Adipocyte (in vitro differentiated cells): ENCODE data around the gene LGALS7B.
"Not testable (repeated sequence)": the region's sequence is repeated elsewhere in the genome, so short reads cannot be mapped to it uniquely, and the experiment has no call there.

Experiments
- DNase-seq: peaks from one replicate; pipeline ENCODE4 v3.0.0-alpha.2; 2015; ENCODE audit warnings: low read depth
- H3K27me3 ChIP-seq: replicated peaks from 2 replicates; pipeline ENCODE4 v1.7.0; 2013; ENCODE audit warnings: mild to moderate bottlenecking, low read length, moderate library complexity; ENCODE audit not compliant: control insufficient read depth, insufficient read depth
- H3K36me3 ChIP-seq: 2 replicates; pipeline ENCODE4 v1.7.0; 2013; ENCODE audit warnings: low read length, mild to moderate bottlenecking, moderate library complexity; ENCODE audit not compliant: control insufficient read depth, insufficient read depth, severe bottlenecking
- H3K4me1 ChIP-seq: 2 replicates; pipeline ENCODE4 v1.7.0; 2013; ENCODE audit warnings: mild to moderate bottlenecking, low read length, moderate library complexity; ENCODE audit not compliant: control insufficient read depth, insufficient read depth
- H3K4me3 ChIP-seq: 2 replicates; pipeline ENCODE4 v1.7.0; 2013; ENCODE audit warnings: mild to moderate bottlenecking, low read length, moderate library complexity
- H3K9ac ChIP-seq: 2 replicates; pipeline ENCODE4 v1.7.0; 2013; ENCODE audit warnings: mild to moderate bottlenecking, low read length, moderate library complexity
- H3K9me3 ChIP-seq: 2 replicates; pipeline ENCODE4 v1.7.0; 2013; ENCODE audit warnings: mild to moderate bottlenecking, low read length, moderate library complexity; ENCODE audit not compliant: control insufficient read depth

Gene LGALS7B

DNA sequence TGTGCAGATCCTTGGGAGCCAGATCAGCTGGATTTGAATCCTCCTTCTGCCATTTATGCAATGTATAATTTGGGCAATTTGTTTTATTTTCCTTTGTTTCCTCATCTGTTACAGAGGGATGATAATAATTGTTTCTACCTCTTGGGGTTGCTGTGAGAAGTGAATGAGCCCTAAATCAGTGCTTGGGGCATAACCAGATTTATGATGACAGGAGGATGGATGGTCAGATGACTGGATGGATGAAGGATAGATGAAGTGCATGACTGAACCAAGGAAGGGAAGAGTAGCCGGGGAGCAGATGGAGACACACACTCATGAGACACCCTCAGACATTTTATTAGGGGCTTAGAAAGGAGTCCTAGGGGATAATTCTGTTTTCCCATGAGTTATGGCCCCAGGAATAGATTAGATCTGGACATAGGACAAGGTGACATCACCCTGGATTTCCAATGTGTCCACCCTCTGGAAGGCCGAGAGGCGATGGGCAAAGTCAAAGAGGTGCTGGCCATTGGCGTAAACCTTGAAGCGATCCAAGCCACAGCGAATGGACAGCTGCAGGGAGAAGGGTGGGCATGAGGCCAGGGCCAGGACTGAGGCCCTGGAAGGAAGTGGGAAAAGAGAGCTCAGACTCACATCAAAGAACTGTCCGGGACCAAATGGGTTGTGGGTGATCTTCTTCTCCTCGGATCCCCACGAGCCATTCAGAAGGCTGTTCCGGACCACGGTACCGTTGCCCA is 12.5 kb downstream of the LGALS7B start:
- Histone ChIP-seq H3K9me3 (no peaks in the 10 kb centered on the region), H3K4me1 (no peaks in the 10 kb centered on the region), H3K27me3 (no peaks in the 10 kb centered on the region), H3K4me3 (no peak overlapping the region), H3K36me3 (no peaks in the 10 kb centered on the region), H3K9ac (no peak overlapping the region)
- DNase-seq = no peak

DNA sequence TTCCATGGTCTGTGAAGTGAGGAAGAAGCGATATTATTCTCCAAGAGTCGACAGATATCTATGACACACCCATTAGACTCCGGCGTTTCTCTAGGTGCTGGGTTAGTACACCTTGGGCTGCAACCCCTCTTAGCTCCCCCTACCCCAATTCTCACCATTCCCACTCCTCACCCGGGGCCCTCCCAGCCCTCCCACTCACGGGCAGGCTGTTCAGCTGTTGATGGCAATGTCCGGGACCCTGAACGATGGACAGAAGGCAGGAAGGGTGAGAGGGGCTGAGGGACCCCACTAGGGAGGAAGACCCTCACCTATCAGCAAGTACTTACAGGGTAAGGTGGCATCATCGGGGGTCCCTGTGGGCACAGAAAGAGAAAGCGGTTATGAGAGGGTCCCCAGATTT is 14.5 kb downstream of the LGALS7B start:
- no peaks in the 10 kb centered on the region for H3K36me3 ChIP-seq

GRCh38 chr19:38805180-38805579 is 16.2 kb downstream of the LGALS7B start:
- DNase-seq = no peak
- Histone ChIP-seq H3K4me3 (no peak overlapping the region), H3K27me3 (no peaks in the 10 kb centered on the region), H3K36me3 (no peaks in the 10 kb centered on the region), H3K9ac (no peak overlapping the region), H3K9me3 (no peaks in the 10 kb centered on the region), H3K4me1 (no peaks in the 10 kb centered on the region)

More for the DNA sequence above, 14.5 kb downstream of the LGALS7B start:
- Histone ChIP-seq H3K4me1 (no peaks in the 10 kb centered on the region), H3K27me3 (no peaks in the 10 kb centered on the region), H3K9me3 (no peaks in the 10 kb centered on the region), H3K4me3 (no peak overlapping the region), H3K9ac (no peak overlapping the region)
- no peak for DNase-seq

DNA sequence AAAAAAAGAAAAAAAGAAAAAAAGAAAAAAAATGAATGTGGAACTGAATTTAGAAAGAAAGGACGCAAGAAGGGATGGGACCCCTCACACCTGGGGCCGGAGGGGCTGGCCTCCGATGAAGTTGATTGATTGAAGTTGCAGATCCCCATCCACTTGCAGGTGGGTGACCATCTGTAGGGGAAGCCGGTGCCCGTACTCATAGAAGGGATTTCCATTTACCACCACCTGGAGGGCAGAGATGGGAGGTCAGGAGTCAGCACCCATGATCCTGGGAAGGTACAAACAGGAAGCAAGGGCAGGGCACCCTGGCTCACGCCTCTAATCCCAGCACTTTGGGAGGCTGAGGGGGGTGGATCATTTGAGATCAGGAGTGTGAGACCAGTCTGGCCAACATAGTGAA is 17.4 kb downstream of the LGALS7B start:
- H3K4me3 ChIP-seq = no peak overlapping the region
- H3K9ac ChIP-seq = no peak overlapping the region

GRCh38 chr19:38807374-38808098 is 18.5 kb downstream of the LGALS7B start:
- not testable (repeated sequence) for H3K27me3 ChIP-seq, H3K9ac ChIP-seq, H3K36me3 ChIP-seq, H3K4me1 ChIP-seq, H3K4me3 ChIP-seq, DNase-seq, H3K9me3 ChIP-seq

More for the DNA sequence above, 17.4 kb downstream of the LGALS7B start:
- H3K27me3 ChIP-seq = no peaks in the 10 kb centered on the region
- H3K4me1 ChIP-seq = no peaks in the 10 kb centered on the region
- H3K9me3 ChIP-seq = no peaks in the 10 kb centered on the region
- no peaks in the 10 kb centered on the region for H3K36me3 ChIP-seq
- DNase-seq = no peak

GRCh38 chr19:38808741-38809140 is 19.7 kb downstream of the LGALS7B start:
- H3K9me3 ChIP-seq = no peaks in the 10 kb centered on the region
- H3K9ac ChIP-seq = no peak overlapping the region
- H3K4me1 ChIP-seq = no peaks in the 10 kb centered on the region
- H3K4me3 ChIP-seq = no peak overlapping the region
- no peaks in the 10 kb centered on the region for H3K36me3 ChIP-seq
- no peak for DNase-seq
- H3K27me3 ChIP-seq = no peaks in the 10 kb centered on the region

DNA sequence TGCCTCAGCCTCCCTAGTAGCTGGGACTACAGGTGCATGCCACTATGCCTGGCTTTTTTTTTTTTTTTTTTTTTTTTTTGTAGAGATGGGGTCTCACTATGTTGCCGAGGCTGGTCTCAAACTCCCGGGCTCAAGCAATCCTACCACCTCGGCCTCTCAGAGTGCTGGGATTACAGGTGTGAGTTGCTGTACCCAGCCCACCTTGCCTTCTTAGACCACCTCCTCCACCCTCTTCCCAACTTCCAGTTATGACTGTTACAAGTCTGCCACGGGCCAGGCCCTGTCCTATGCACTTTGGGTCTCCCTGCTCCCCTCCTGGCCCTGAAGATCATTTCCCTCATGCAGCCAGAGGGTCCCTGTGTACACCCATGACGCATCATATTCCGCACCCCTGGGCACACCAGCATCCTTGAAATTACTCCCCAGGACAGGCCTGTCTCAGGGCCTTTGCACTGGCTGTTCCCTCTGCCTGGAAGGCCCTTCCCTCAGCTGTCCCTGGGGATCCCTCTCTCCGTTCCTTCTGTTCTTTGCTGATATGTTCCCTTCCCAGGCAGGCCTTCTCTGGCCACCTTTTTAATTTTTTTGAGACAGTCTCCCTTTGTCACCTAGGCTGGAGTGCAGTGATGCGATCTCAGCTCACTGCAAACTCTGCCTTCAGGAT is 20.7 kb downstream of the LGALS7B start:
- no peak overlapping the region for H3K4me3 ChIP-seq
- no peak overlapping the region for H3K9ac ChIP-seq
- no peaks in the 10 kb centered on the region for H3K27me3 ChIP-seq
- no peaks in the 10 kb centered on the region for H3K4me1 ChIP-seq
- no peaks in the 10 kb centered on the region for H3K9me3 ChIP-seq
- DNase-seq = no peak
- H3K36me3 ChIP-seq = no peaks in the 10 kb centered on the region

DNA sequence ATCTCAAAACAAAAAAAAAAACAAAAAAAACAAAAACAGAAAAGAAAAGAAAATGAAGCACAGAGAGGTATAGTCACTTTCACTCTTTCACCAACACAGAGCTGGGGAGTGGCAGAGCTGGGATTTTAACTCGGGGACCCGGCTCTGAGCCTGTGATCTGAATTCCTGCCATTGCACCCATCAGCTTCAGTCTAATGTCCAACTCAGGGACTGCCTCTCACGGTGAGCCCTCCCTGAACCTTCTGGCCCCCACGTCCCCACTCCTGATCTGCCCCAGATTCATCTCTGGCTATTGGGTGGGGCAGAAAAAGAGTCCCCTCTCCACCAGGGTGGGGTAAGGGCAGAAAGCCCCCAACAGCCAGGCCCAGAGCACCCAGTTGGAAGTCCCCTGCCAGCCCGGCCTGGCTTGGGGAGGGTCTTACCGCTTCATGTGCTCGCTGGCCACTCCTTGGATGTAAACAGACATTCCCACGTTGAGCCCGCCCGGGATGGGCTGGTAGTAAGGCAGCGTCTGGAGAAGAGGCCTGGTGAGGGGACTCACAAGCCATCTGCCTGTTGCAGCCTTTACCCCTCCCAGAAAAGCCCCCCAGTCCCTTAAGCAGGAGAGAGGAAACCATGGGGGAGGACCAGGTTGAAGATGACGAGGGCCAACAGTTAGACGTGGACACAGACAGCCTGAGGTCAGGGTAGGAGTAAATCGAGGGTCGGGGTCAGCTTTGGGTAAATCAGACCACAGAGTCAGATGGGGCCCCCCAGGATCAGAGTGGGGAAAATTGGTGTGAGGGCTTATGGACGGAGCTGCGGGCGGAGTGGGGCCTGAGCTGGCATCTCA is 23.2 kb downstream of the LGALS7B start:
- Histone ChIP-seq H3K36me3 (peaks cover 23% of the 10 kb centered on the region), H3K27me3 (no peaks in the 10 kb centered on the region), H3K4me3 (no peak overlapping the region), H3K9ac (no peak overlapping the region), H3K4me1 (no peaks in the 10 kb centered on the region), H3K9me3 (no peaks in the 10 kb centered on the region)
- no peak for DNase-seq

- no peak within 1 kb of the TSS for H3K9ac ChIP-seq
These were observed 23.9 kb downstream of the LGALS7B start, which contains the start of gene LGALS4 for GRCh38 chr19:38812841-38813320. TSS of gene LGALS4 (minus strand) at chr19:38812945. CDS start at chr19:38812886, 59 bp downstream.

DNA sequence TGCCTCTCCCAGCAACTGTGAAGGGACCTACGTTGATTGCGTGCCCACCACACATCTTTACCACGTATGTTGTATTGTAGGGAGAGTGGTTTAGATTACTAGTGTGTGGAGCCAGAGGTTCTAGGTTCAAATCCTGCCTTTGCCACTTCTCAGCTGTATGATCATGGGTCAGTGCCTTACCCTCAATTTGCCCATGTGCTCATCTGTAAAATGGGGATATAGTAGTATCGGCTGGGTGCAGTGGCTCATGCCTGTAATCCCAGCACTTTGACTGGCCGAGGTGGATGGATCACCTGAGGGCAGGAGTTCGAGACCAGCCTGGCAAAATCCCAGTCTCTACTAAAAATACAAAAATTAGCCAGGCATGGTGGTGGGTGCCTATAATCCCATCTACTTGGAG is 24.3 kb downstream of the LGALS7B start:
- H3K36me3 ChIP-seq = peaks cover 33% of the 10 kb centered on the region
- no peaks in the 10 kb centered on the region for H3K9me3 ChIP-seq
- DNase-seq = no peak
- no peak overlapping the region for H3K9ac ChIP-seq
- no peaks in the 10 kb centered on the region for H3K27me3 ChIP-seq
- H3K4me3 ChIP-seq = no peak overlapping the region
- H3K4me1 ChIP-seq = no peaks in the 10 kb centered on the region

More at GRCh38 chr19:38812841-38813320, 23.9 kb downstream of the LGALS7B start, which contains the start of gene LGALS4:
- H3K4me3 ChIP-seq = no peak within 1 kb of the TSS
- DNase-seq = no peak
- H3K4me1 ChIP-seq = no peaks in the 10 kb centered on the region
- no peaks in the 10 kb centered on the region for H3K9me3 ChIP-seq
- peaks cover 29% of the 10 kb centered on the region for H3K36me3 ChIP-seq
- H3K27me3 ChIP-seq = no peaks in the 10 kb centered on the region
